Measurements from ENCODE around the gene PDPR.
"Not testable (repeated sequence)": the region's sequence is repeated elsewhere in the genome, so short reads cannot be mapped to it uniquely, and the experiment has no call there.

The PDPR gene

DNA sequence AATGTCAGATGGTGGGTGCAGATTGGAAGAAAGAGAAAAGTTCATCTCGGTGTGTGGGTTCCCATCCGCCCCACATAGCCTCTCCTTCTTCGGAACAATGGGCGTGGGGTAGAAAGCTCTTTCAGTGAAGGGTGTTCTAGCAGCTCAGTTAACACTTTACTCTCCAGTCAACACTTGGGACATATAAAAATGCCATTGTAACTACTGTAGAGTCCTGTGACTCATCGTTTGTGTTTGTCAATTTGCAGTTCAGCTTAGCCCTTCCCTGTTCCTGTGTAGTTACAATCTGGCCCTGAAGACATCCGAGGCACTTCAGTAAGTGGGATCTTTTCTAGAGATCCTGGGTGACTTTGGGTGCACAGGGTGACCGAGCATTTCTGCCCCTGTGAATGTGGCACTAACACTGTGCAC is 47.9 kb downstream of the PDPR start:
- no peak for DNase-seq (ENCODE audit: low read depth)

DNA sequence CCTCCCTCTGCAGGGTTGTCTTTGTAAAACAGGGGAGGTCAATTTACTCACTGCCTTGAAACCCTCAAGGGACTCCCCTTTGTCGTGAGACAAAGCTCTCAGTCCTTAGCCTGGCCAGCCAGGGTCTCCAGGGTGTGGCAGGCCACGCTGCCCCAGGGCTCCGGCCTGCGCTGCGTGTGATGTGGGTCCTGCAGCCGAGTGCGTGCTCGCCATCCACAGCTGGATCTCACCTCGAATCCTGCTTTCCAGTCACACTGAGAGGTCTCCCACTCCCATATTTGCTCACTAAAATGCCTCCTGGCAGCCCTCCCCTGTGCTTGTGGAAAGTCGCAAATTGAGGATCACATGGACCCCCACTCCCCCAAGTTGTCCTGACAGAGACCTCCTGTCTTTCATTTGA is 49.5 kb downstream of the PDPR start:
- DNase-seq (ENCODE audit: low read depth) = no peak

DNA sequence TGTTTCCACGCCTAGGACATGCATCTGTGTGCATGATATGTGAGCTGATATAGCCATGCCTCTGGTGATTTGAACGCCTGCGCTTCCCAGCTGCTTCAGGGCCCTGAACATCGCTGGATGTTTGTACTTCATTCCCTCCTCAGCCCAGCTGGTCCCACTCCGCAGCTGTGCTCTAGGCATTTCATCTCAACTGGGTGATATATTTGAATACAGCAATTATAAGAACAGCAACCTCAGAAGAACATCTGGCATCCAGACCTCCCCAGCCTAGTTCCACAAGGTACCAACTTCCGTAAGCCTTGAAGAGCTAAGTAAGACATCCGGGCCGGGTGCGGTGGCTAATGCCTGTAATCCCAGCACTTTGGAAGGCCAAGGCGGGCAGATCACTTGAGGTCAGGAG is 52.6 kb downstream of the PDPR start:
- DNase-seq (ENCODE audit: low read depth) = not testable (repeated sequence)

DNA sequence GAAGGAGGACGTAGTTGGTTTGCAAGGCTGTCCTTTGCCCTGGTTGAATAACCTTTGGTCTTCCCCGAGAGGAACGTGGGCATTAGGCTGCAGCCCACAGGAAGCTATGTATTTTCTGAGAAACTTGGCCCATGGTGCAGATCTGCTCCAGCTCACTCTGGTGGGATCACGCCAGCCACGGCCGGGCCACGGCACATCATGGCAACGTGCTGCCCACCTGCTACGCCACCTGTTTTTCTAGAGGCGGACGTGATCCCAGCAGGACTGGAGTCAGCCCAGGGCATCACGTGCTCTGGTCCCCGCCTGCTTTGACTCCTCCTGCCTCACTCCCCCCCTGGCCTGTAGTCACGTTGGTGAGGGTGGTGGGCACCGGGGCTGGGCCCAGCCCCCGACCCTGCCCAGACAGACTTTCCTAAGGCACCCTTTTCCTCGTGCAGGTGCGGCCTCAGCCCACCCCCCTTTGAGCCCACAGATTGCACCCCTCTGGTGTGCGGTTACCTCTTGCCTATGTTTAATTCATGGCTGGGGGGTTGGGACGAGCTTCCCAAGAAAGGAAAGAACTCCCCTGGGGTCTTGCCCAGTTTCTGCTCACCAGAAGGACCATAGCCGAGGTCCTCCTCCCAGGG is 59.2 kb downstream of the PDPR start, which contains the start of gene CLEC18C:
Gene CLEC18C (plus strand): TSS at position 576 of the 626 bp plus-strand sequence. CDS start 492 bp downstream, outside the sequence.
- not testable (repeated sequence) for DNase-seq (ENCODE audit: low read depth)

DNA sequence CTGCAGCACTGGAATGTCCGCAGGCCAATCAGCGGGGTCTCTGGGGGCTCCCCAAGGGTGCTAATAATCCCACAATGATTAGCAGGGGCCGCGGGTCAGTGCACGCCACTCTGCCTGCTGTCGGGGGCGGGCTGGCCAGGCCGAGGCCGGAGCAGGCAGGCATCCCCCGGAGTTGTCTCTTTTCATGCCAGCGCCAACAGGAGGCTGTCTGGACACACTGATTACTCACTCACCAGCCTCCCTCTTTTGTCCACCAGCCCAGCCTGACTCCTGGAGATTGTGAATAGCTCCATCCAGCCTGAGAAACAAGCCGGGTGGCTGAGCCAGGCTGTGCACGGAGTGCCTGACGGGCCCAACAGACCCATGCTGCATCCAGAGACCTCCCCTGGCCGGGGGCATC is 59.8 kb downstream of the PDPR start:
- DNase-seq (ENCODE audit: low read depth) = not testable (repeated sequence)

DNA sequence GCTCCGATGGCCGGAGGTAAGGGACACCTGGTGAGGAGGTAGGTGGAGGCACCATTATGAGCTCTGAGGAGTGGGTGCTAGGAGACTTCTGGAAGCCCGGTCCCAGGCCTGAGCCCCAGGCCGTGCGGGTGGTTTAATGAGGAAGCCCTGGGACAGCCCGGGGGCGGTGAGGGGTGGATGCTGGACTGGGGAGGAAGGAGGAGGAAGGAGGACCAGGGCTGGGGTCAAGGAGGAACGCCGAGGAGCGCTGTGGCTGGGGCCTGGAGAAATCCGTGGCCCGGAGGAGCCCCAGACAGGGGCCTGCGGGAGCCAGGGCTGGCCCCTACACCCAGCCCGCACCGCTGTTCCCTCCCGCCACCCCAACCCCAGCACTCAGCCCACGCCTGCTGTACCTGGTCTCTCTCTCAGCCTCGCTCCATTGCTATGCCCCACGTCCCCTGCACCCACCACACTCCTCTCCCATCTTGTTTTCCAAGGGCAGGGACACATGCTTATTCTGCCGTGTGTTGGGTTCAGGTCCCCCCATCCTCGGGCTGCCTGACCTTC is 60.3 kb downstream of the PDPR start:
- not testable (repeated sequence) for DNase-seq (ENCODE audit: low read depth)

DNA sequence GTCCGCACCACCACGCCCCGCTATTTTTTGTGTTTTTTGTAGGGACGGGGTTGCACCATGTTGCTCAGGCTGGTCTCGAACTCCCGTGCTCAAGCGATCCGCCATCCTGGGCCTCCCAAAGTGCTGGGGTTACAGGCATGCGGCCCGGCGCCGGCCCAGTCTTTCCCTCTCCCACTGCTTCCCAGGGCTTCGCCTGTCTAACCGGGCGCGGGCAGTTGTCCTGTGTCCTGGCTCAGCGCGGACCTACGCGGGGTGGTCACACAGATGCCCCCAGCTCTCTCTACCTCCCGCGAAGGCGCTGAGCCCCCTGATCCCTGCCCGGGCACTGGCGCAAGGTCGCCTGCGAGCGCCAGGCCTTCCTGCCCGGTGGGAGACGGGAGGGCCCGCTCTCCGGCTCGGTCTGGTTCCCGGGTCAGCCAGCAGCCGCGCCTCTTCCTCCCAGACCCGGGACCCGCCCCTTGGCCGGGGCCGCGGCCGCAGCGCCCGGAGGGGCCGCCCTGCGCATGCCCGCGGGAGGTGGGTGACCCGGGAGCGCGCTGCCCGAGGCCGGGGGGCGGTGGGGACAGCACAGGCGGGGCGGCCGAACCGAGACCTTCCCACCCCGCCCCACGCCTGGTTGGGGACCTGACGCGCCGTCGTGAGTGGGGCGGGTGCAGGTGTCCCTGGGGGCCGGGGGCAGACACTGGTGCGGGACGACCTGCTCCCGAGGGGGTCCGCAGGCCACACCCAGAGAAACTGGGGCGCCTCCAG is 73.9 kb downstream of the PDPR start:
- DNase-seq (ENCODE audit: low read depth) = not testable (repeated sequence)

DNA sequence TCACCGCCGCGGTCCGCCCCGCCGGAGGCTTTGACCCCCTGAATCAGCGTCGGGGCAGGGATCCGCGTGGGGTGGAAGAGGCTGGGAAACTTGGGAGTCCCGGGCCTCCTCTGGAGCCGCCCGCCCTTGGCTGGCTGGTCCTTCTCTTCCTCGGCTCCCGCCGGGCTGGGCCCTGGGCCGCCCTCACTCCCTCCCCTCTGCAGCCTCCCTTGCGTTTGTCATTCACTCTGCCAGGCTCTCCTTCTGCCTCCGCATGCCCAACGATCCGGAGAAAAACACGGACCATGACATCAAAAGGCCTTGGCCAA is 74.4 kb downstream of the PDPR start:
- not testable (repeated sequence) for DNase-seq (ENCODE audit: low read depth)

DNA sequence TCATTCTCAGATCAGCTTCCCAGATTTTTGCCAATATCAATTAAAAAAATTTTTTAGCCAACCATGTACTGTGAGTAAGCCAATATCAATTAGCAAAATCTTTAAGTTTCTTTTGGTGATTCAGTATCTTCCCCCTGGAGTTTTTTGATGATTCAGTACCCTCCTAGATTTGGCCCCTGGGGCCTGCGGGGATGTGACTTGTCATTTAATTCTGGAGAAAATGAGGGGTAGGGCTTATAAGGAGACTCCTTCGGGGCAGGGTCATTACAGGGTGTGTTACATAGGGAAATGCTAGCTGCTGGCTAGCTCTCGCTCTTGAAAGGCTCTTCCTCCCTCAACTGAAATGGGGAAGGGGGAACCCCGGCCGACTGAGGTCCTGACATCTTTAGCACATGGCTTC is 76.4 kb downstream of the PDPR start:
- DNase-seq (ENCODE audit: low read depth) = not testable (repeated sequence)

DNA sequence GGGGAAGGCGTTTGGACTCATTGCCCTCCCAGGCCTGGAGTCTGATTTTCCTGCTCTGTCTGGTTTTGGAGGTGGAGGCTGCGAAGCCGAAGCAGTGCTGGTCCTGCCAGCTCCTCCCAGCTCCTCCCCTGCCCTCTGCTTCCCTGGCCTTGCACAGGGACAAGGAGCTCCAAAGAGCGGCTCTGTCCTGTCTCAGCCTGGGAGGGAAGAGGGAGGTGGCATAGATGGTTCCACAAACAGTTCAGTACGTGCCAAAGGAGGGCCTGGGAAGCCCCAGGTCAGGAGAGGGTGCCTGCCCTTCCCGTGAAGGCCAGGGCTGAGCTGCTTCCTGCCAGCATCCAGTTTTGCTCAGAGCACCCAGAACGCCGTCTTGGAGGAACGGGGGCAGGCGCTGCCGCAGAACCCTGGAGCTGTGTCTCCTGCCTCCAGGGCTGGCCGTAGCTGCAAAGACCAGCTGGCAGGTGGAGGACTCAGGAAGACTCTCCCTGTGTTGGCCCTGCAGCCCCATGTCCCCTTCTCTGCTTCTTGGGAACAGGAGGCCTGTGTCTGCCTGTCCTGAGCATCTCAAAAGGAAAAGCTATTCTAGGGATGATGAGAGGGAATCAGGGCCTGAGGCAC is 82.7 kb downstream of the PDPR start:
- DNase-seq (ENCODE audit: low read depth) = not testable (repeated sequence)

DNA sequence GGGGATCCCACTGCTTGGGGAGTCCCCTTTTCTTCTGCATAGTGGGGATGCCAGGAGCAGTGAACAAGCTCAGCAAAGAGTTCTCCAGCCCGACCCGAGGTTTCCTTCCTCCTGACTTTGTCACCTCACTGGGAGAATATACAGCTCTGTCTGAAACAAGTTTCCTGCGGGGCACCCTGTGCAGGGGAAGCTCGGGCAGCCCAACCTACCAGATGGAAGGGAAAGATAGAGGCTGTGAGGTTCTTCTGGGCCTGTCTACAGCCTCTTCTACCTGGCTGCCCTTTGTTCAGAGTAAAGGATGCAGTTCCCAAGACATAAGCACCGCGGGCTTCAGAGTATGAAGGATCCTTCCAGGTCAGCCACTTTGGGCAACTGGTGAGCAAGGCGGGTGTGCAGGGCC is 83.5 kb downstream of the PDPR start:
- DNase-seq (ENCODE audit: low read depth) = not testable (repeated sequence)

DNA sequence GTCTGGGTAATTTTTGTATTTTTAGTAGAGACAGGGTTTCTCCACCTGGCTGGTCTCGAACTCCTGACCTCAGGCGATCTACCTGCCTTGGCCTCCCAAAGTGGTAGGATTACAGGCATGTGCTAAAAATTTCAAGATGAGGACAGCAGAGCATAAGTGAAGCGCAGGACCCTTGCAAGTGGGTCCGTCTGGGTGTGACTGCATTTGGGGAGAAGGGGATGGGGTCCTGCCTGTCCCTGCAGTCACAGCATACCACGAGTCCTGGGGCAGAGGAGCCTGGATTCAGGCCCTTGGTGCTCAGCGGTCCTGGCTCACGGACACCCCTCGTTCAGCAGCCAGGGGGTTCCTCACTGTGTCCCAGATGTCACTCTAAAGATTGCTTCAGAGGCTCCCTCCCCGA is 84.1 kb downstream of the PDPR start:
- DNase-seq (ENCODE audit: low read depth) = not testable (repeated sequence)

DNA sequence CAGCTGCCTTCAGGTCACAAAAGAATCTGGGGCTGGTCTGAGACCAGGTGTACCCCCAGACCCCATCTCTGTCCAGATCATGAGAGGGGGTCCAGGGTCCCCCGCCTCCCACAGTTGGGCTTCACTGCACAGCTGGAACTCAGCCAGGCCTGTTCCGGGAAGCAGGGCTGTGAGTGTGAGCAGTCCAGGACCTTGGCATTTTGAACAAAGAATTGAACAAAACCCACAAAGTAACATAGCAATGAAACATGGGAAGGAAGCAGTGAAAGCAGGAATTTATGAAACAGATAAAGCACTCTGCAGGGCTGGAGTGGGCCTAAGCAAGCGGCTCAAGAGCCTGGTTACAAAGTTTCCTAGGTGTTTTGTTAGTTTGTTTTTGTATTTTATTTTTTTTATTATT is 84.5 kb downstream of the PDPR start:
- DNase-seq (ENCODE audit: low read depth) = not testable (repeated sequence)

DNA sequence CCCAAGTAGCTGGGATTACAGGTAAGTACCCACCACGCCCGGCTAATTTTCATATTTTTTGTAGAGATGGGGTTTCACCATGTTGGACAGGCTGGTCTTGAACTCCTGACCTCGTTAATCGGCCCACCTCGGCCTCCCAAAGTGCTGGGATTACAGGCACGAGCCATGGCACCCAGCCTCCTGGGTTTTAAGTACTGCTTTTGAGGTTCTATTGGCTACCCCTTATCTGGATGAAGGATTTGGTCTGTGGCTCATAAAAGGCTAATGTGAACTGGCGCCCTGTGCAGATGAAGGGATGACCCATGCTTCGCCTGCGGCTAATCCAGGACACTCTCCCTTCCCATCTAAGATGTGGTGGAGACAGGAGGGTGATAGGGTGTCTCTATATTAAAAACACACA is 85.0 kb downstream of the PDPR start:
- not testable (repeated sequence) for DNase-seq (ENCODE audit: low read depth)

DNA sequence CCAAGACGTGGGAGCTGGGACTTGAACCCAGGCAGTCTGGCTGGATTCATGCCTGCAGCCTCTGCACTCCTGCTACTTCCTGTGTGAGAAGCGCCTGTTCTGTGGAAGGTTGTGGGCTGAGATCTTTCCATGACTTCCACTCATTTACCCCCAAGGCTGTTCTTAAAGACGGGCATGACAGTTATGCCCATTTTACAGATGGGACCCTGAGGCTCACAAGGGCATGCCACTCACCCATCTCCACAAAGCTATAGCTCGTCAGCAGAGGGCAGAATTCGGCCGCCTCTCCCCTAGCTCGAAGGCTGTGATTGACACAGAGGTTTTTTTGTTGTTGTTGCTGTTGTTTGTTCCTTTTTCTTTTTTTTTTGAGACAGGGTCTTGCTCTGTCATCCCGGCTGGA is 85.9 kb downstream of the PDPR start:
- DNase-seq (ENCODE audit: low read depth) = not testable (repeated sequence)

DNA sequence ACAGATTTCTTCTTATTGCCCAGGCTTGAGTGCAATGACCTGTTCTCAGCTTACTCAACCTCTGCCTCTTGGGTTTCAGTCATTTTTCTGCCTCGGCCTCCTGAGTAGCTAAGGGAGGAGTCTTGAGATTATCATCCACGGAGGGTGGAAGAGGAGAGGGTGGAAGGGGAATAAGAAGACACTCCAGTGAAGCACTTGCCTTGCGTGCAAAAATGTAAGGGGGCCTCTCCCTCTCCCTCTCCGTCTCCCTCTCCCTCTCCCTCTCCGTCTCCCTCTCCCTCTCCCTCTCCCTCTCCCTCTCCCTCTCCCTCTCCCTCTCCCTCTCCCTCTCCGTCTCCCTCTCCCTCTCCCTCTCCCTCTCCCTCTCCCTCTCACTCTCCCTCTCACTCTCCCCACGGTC is 89.4 kb downstream of the PDPR start:
- not testable (repeated sequence) for DNase-seq (ENCODE audit: low read depth)

DNA sequence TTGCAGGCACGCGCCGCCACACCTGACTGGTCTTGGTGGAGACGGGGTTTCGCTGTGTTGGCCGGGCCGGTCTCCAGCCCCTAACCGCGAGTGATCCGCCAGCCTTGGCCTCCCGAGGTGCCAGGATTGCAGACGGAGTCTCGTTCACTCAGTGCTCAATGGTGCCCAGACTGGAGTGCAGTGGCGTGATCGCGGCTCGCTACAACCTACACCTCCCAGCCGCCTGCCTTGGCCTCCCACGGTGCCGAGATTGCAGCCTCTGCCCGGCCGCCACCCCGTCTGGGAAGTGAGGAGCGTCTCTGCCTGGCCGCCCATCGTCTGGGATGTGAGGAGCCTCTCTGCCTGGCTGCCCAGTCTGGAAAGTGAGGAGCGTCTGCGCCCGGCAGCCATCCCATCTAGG is 89.9 kb downstream of the PDPR start:
- DNase-seq (ENCODE audit: low read depth) = not testable (repeated sequence)

DNA sequence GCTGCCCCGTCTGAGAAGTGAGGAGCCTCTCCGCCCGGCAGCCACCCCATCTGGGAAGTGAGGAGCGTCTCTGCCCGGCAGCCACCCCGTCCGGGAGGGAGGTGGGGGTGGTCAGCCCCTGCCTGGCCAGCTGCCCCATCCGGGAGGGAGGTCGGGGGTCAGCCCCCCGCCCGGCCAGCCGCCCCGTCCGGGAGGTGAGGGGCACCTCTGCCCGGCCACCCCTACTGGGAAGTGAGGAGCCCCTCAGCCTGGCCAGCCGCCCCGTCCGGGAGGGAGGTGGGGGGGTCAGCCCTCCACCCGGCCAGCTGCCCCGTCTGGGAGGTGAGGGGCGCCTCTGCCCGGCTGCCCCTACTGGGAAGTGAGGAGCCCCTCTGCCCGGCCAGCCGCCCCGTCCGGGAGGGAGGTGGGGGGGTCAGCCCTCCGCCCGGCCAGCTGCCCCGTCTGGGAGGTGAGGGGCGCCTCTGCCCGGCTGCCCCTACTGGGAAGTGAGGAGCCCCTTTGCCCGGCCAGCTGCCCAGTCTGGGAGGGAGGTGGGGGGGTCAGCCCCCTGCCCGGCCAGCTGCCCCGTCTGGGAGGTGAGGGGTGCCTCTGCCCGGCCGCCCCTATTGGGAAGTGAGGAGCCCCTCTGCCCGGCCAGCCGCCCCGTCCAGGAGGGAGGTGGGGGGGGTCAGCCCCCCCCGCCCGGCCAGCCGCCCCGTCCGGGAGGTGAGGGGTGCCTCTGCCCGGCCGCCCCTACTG is 90.7 kb downstream of the PDPR start:
- DNase-seq (ENCODE audit: low read depth) = not testable (repeated sequence)

DNA sequence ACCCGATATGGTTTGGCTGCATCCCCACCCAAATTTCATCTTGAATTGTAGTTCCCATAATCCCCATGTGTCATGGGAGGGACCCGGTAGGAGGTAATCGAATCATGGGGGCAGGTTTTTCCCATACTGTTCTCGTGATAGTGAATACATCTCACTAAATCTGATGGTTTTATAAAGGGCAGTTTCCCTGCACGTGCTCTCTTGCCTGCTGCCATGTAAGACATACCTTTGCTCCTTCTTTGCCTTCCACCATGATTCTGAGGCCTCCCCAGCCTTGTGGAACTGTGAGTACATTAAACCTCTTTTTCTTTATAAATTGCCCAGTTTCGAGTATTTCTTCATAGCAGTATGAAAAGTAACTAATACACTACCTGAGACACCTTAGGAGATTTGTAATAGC is 92.2 kb downstream of the PDPR start:
- DNase-seq (ENCODE audit: low read depth) = not testable (repeated sequence)
